B cell (primary cell): ENCODE results near the gene KCNS1. TPM values are rescaled to one million over a fixed set of nuclear protein-coding genes. Genes with fewer than 3 reads are reported as not detected.

Experiments
- ATAC-seq: fragments of 200-7000 bp; cut with Tn5 transposase; one replicate; pipeline ENCODE4 v1.10.0; 2021; ENCODE audit warnings: low read depth, mild to moderate bottlenecking, moderate number of reproducible peaks, moderate library complexity
- CTCF ChIA-PET: fragments of 350-600 bp; sonication (Branson Sonifier 250); formaldehyde crosslinking; loops from one replicate; lab custom pipeline; 2021; ENCODE audit warnings: antibody characterized with exemption, inconsistent platforms; lab: Charles Lee
- POLR2A ChIA-PET: fragments of 350-600 bp; sonication (Branson Sonifier 250); formaldehyde crosslinking; loops from one replicate; lab custom pipeline; 2021; ENCODE audit warnings: antibody characterized with exemption; lab: Charles Lee
- DNase-seq: peaks from one replicate; pipeline ENCODE4 v3.0.0; 2013
- H2AFZ ChIP-seq: 2 replicates; pipeline ENCODE4 v1.6.1; 2012; ENCODE audit warnings: mild to moderate bottlenecking, low read depth, low read length; ENCODE audit not compliant: insufficient read depth, poor library complexity, severe bottlenecking
- H3K27ac ChIP-seq, 2 donors: 1 replicate in 1 of 2; 2 replicates in 1 of 2; pipeline ENCODE4 v1.5.1; 2012 to 2013; ENCODE audit warnings: low read length in 2 of 2, mild to moderate bottlenecking in 2 of 2, moderate library complexity in 1 of 2
- H3K27me3 ChIP-seq, 4 experiments: fragments of 200-600 bp in 1 of 4; sonication (generic) in 1 of 4; replicated peaks in 1 of 4; 1 replicate in 2 of 4; 2 replicates in 2 of 4; pipeline versions ENCODE4 v1.6.1 to v1.7.0; 2013 to 2016; ENCODE audit warnings: low read length in 3 of 4, mild to moderate bottlenecking in 2 of 4, mixed read lengths in 1 of 4, moderate library complexity in 1 of 4; ENCODE audit not compliant: insufficient read depth in 4 of 4, control insufficient read depth in 3 of 4; ENCODE audit errors: control extremely low read depth in 1 of 4
- H3K36me3 ChIP-seq, 2 experiments: replicated peaks in 1 of 2; 1 replicate in 1 of 2; 2 replicates in 1 of 2; pipeline versions ENCODE4 v1.6.1 to v1.7.1; 2013; ENCODE audit warnings: low read length in 1 of 2; ENCODE audit not compliant: insufficient read depth in 2 of 2, control insufficient read depth in 1 of 2; ENCODE audit errors: control extremely low read depth in 1 of 2, extremely low read depth in 1 of 2
- H3K4me1 ChIP-seq, 2 donors: fragments of 200-600 bp in 1 of 2; sonication (generic) in 1 of 2; 1 replicate in 1 of 2; 2 replicates in 1 of 2; pipeline versions ENCODE4 v1.5.1 to v1.6.1; 2013 to 2017; ENCODE audit warnings: low read length in 2 of 2; ENCODE audit not compliant: control insufficient read depth in 2 of 2, insufficient read depth in 2 of 2
- H3K4me2 ChIP-seq: replicated peaks from 2 replicates; pipeline ENCODE3; 2012; ENCODE audit warnings: mild to moderate bottlenecking, low read depth, low read length; ENCODE audit not compliant: poor library complexity, severe bottlenecking
- H3K4me3 ChIP-seq, 5 experiments: fragments of 200-600 bp in 1 of 5; sonication (generic) in 1 of 5; 1 replicate in 3 of 5; 2 replicates in 2 of 5; pipeline versions ENCODE4 v1.5.1 to v1.7.0; 2011 to 2016; ENCODE audit warnings: low read length in 4 of 5, mild to moderate bottlenecking in 4 of 5, low read depth in 2 of 5, control low read depth in 1 of 5, moderate library complexity in 1 of 5; ENCODE audit not compliant: insufficient read depth in 1 of 5; ENCODE audit errors: control extremely low read depth in 1 of 5, extremely low read depth in 1 of 5
- H3K79me2 ChIP-seq: fragments of 200-600 bp; sonication (generic); one replicate; pipeline ENCODE4 v1.6.0; 2016; ENCODE audit warnings: low read length; ENCODE audit not compliant: control insufficient read depth, insufficient read depth
- H3K9ac ChIP-seq: fragments of 200-600 bp; sonication (generic); 2 replicates; pipeline ENCODE4 v1.6.1; 2017; ENCODE audit warnings: mild to moderate bottlenecking, low read length, moderate library complexity
- H3K9me3 ChIP-seq, 3 donors: one replicate each; pipeline versions ENCODE4 v1.6.1 to v1.7.1; 2013; ENCODE audit warnings: low read length in 2 of 3; ENCODE audit not compliant: control insufficient read depth in 2 of 3, insufficient read depth in 1 of 3; ENCODE audit errors: control extremely low read depth in 1 of 3
- H4K20me1 ChIP-seq: 2 replicates; pipeline ENCODE4 v1.6.0; 2012; ENCODE audit warnings: mild to moderate bottlenecking, low read length; ENCODE audit not compliant: insufficient read depth, control insufficient read depth, poor library complexity, severe bottlenecking
- H3K27ac Mint-ChIP-seq: one replicate; pipeline ENCODE4 v1.8.0; 2021; ENCODE audit warnings: mixed read lengths
- H3K27me3 Mint-ChIP-seq: one replicate; pipeline ENCODE4 v1.8.0; 2021; ENCODE audit warnings: mixed read lengths
- H3K4me1 Mint-ChIP-seq: one replicate; pipeline ENCODE4 v1.8.0; 2021; ENCODE audit warnings: mixed read lengths
- H3K4me3 Mint-ChIP-seq: one replicate; pipeline ENCODE4 v1.8.0; 2021; ENCODE audit warnings: mixed read lengths
- H3K9me3 Mint-ChIP-seq: one replicate; pipeline ENCODE4 v1.8.0; 2022; ENCODE audit warnings: mixed read lengths; ENCODE audit not compliant: insufficient read depth
- EZH2 ChIP-seq: IDR thresholded peaks from 2 replicates; pipeline ENCODE4 v1.6.1; 2012; ENCODE audit warnings: borderline replicate concordance, low read depth, mild to moderate bottlenecking, moderate library complexity, low read length; ENCODE audit not compliant: insufficient read depth, poor library complexity, severe bottlenecking
- WGBS: methylation state at CpG from one replicate; pipeline ENCODE4 v1.1.5; 2013; ENCODE audit warnings: missing lambda C conversion rate; ENCODE audit not compliant: insufficient coverage; 5-methylcytosine and 5-hydroxymethylcytosine counted together
- intact Hi-C: fragments of 100-400 bp; cut with micrococcal nuclease; formaldehyde crosslinking; loops from one replicate; pipeline ENCODE4 v1.10.0; 2022
- polyA plus RNA-seq: library from polyadenylated mRNA; depleted of rRNA; stranded (reverse); fragments of >200 nt; gene quantifications from 2 replicates; pipeline ENCODE4 v1.2.3, GENCODE V29; 2012
- total RNA-seq, 2 donors: library from RNA; stranded (reverse); fragments of 120-200 nt in 1 of 2; gene quantifications; 1 replicate in 1 of 2; 2 replicates in 1 of 2; pipeline versions ENCODE4 v1.2.3 to v1.2.4, GENCODE V29; 2013 to 2022
- TF ChIP-seq, protein P1 (sequence below): fragments of 200-600 bp; IDR thresholded peaks from one replicate; pipeline ENCODE4 v1.8.0; 2022; ENCODE audit warnings: antibody characterized with exemption, mild to moderate bottlenecking

KCNS1 gene
- total and polyA plus RNA-seq, 2 donors (not counting 1 experiment from before 2014, with no cell fraction given), result 0.04 TPM; not detected in 1

DNA sequence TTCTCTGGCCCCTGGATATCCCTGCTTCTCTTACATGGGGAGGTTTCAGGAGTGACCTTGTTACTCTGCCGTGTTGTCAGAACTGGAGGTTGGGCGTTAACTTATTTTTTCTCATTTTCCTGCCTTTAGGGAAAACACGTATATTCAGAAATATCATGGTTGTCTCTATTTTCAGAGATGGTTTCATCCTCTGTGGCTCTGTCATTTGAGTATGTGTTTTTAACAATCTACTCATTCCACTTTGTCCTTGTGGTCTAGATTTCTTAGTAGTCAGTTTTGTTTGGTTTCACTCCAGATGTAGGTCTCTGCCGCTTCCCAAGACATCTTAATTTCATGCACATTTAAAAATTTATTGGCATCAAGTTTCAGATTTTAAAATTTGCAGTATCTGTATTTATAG lies 45.9 kb downstream of the KCNS1 start:
- ATAC-seq, result no peak
- CTCF ChIA-PET, result interaction anchor here (0.6 to 8.4 kb wide), 4 partner anchors 12 to 41 kb away, joined by 3 to 80 read pairs (median 28); no protein-coding TSS in a partner anchor
- Mint-ChIP-seq H3K4me3 (no peak overlapping the region), H3K27ac (peak overlapping the region; percentile 7), H3K4me1 (peaks cover 67% of the 10 kb centered on the region), H3K27me3 (no peaks in the 10 kb centered on the region), H3K9me3 (no peaks in the 10 kb centered on the region)
- H3K79me2 ChIP-seq, result peaks cover 88% of the 10 kb centered on the region
- no peak overlapping the region for H2AFZ ChIP-seq
- DNase-seq, result no peak
- POLR2A ChIA-PET, result no interaction called here
- no peak overlapping the region for H3K4me2 ChIP-seq
- no peaks in the 10 kb centered on the region for H3K9me3 ChIP-seq
- H4K20me1 ChIP-seq, result no peaks in the 10 kb centered on the region
- peaks cover 4 to 33% of the 10 kb centered on the region in 2 experiments for H3K36me3 ChIP-seq
- H3K9ac ChIP-seq, result no peak overlapping the region
- peak overlapping the region; percentile 14 to 54 for H3K27ac ChIP-seq
- H3K27me3 ChIP-seq, result no peaks in the 10 kb centered on the region
- no peak for TF ChIP-seq EZH2
- TF ChIP-seq, protein P1, sequence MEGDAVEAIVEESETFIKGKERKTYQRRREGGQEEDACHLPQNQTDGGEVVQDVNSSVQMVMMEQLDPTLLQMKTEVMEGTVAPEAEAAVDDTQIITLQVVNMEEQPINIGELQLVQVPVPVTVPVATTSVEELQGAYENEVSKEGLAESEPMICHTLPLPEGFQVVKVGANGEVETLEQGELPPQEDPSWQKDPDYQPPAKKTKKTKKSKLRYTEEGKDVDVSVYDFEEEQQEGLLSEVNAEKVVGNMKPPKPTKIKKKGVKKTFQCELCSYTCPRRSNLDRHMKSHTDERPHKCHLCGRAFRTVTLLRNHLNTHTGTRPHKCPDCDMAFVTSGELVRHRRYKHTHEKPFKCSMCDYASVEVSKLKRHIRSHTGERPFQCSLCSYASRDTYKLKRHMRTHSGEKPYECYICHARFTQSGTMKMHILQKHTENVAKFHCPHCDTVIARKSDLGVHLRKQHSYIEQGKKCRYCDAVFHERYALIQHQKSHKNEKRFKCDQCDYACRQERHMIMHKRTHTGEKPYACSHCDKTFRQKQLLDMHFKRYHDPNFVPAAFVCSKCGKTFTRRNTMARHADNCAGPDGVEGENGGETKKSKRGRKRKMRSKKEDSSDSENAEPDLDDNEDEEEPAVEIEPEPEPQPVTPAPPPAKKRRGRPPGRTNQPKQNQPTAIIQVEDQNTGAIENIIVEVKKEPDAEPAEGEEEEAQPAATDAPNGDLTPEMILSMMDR, result no peak
- H3K4me1 ChIP-seq, result peaks cover 39 to 44% of the 10 kb centered on the region in 2 donors
- no CpG with 5 or more reads among the region's 4 CpGs for WGBS
- no peak overlapping the region for H3K4me3 ChIP-seq
- intact Hi-C loops, result no loop called here

DNA sequence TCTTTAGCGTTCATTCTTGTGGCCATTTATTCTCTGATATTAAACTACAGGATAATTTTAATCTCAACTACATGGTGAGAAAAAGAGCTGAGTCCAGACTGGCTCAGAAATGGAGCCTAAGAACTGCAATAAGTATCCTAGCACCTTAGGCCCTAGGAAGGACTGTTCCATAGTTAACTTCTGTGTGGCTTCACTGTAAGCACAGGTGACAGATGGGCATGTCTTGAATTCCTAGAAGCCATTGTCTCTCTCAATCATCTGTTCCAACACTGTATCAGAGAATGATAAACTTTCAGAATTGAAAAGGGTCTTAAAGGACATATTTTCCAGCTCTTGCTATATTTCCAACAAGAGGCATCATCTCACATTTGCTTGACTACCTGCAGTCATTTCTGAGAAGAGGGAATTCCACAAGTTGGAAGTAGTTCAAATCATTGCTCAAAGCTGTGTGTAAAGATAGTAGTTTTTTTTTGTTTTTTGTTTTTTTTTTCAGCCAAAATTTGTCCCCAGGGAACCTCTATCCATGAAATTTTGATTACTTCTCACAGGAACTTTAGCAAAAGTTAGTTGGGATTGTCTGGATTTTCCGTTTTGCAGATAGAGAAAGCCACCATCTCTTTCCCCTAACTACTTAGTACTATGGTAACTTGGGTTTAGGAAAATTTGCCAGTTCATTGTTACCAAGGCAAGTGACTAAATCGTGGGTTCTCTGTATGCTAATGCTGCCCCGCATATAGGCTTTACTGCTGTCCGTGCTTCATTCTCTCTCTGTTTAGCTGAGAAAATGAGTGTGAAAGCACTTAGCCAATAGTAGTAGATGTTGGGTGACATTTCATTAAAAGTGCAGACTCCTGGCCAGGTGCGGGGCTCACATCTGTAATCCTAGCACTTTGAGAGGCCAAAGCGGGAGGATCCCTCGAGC lies 47.2 kb downstream of the KCNS1 start:
- ChIA-PET CTCF (interaction anchor here (1.2 to 8.4 kb wide), 4 partner anchors 10 to 43 kb away, joined by 4 to 80 read pairs (median 28); no protein-coding TSS in a partner anchor), POLR2A (no interaction called here)
- no peaks in the 10 kb centered on the region for H3K9me3 ChIP-seq
- H4K20me1 ChIP-seq, result no peaks in the 10 kb centered on the region
- H2AFZ ChIP-seq, result no peak overlapping the region
- Mint-ChIP-seq H3K27me3 (no peaks in the 10 kb centered on the region), H3K9me3 (no peaks in the 10 kb centered on the region), H3K27ac (peak overlapping the region; percentile 73), H3K4me1 (peaks cover 74% of the 10 kb centered on the region), H3K4me3 (peak overlapping the region; percentile 30)
- DNase-seq (no peak), ATAC-seq (no peak)
- H3K79me2 ChIP-seq, result peaks cover 93% of the 10 kb centered on the region
- peaks cover 2 to 30% of the 10 kb centered on the region in 2 experiments for H3K36me3 ChIP-seq
- intact Hi-C loops, result no loop called here
- no peaks in the 10 kb centered on the region for H3K27me3 ChIP-seq
- no peak overlapping the region for H3K4me3 ChIP-seq
- peaks cover 53 to 57% of the 10 kb centered on the region in 2 donors for H3K4me1 ChIP-seq
- peak overlapping the region; percentile 45 for H3K9ac ChIP-seq
- TF ChIP-seq, protein P1, result no peak
- no peak for TF ChIP-seq EZH2
- peak overlapping the region; percentile 82 to 88 for H3K27ac ChIP-seq
- H3K4me2 ChIP-seq, result peak overlapping the region; percentile 70
- WGBS, result 64% methylated on average over 5 of the region's 8 CpGs
